ENCODE measurements around the gene ACOXL.

ACOXL gene

GRCh38 chr2:110702514-110703380 lies 29.6 kb upstream of the ACOXL start:
- no peak for DNase-seq (ENCODE audit: low spot score)
- TF ChIP-seq CTCF (IDR thresholded peaks at IDR 0.05; ENCODE audit: extremely low read depth, missing control alignments), result no peak

DNA sequence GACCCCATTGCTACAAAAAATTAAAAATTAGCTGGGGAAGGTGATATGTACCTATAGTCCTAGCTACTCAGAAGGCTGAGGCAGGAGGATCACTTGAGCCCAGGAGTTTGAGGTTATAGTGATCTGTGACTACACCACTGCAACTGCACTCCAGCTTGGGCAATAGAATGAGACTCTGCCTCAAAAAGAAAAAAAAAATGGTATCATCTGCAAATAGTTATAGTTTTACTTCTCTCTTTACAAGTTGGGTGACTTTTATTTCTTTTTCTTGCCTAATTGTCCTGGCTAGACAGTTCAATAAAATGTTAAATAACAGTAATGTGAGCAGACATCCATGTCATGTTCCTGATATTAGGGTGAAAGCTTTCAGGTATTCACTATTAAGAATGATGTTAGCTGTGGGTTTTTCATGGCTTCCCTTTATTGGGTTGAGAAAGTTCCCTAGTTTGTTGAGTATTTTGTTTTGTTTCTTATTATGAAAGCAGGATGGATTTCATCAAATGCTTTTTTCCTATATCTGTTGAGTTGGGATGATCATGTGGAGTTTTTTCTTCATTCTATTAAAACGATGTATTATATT lies 24.9 kb upstream of the ACOXL start:
- TF ChIP-seq CTCF (IDR thresholded peaks at IDR 0.05; ENCODE audit: extremely low read depth, missing control alignments), result no peak
- no peak for DNase-seq (ENCODE audit: low spot score)

- TF ChIP-seq CTCF (IDR thresholded peaks at IDR 0.05; ENCODE audit: extremely low read depth, missing control alignments), result no peak
- no peak for DNase-seq (ENCODE audit: low spot score)
Observed at GRCh38 chr2:110708455-110708854, 23.9 kb upstream of the ACOXL start.

- DNase-seq (ENCODE audit: low spot score), result no peak
- TF ChIP-seq CTCF (IDR thresholded peaks at IDR 0.05; ENCODE audit: extremely low read depth, missing control alignments), result no peak
Observed at GRCh38 chr2:110712737-110713136, 19.6 kb upstream of the ACOXL start.

DNA sequence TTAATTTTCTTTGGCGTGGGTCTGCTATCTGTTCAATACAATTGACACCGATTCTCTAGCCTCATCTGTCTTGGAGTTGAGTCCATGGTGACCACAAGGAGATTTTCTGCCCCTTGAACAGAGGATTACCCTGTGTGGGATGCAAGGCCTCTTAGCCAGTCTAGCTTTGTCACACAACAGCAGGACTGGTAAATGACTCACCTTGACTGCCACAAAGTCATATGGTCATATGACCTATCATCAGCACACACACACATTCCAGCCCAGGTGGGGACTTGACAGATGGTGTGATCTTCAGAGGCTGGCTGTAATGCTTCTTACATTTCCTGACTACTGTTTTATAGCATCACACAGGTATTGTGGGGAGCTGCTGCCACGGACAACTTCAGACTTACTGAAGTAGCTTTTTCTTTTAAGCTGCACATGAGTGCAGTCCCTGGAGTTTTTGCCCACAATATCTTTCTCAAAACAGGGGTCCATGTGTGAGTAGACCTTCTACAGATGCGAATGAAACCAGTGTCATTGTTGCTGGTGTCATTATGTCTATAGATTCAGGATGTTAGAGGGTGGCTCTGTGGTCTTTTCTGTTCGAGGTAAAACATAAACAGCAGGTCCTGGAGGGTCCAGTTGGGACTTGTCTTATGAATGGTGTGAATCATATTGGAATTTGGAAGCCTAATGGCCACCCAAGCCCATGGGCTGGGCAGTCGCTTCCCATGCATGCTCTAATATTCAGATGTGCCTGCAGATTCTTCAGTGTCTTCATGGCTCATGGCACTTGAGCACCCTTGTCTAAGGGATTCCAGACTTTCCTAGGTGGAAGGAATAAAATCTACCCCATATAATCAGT lies 18.6 kb upstream of the ACOXL start:
- no peak for DNase-seq (ENCODE audit: low spot score)
- no peak for TF ChIP-seq CTCF (IDR thresholded peaks at IDR 0.05; ENCODE audit: extremely low read depth, missing control alignments)

GRCh38 chr2:110714452-110715224 lies 17.7 kb upstream of the ACOXL start:
- DNase-seq (ENCODE audit: low spot score), result no peak
- TF ChIP-seq CTCF (IDR thresholded peaks at IDR 0.05; ENCODE audit: extremely low read depth, missing control alignments), result no peak
